ENCODE measurements around the gene C10orf90. TPM values are rescaled to one million over a fixed set of nuclear protein-coding genes. Genes with fewer than 3 reads are reported as not detected.

C10orf90 gene
- polyA plus RNA-seq, 5 donors = 13.0 to 29.3 (median 16.3) TPM

- no peak for DNase-seq
Observed at GRCh38 chr10:126638542-126638941, 32.0 kb downstream of the C10orf90 start.

- no peak for DNase-seq
Observed at GRCh38 chr10:126637501-126637900, 33.0 kb downstream of the C10orf90 start.

- no peak for DNase-seq
Observed at GRCh38 chr10:126634911-126635310, 35.6 kb downstream of the C10orf90 start.

GRCh38 chr10:126634347-126634746 lies 36.1 kb downstream of the C10orf90 start:
- DNase-seq = no peak

GRCh38 chr10:126632705-126633104 lies 37.8 kb downstream of the C10orf90 start:
- no peak for DNase-seq

GRCh38 chr10:126629925-126630624 lies 40.4 kb downstream of the C10orf90 start:
- DNase-seq = no peak

GRCh38 chr10:126628746-126629145 lies 41.7 kb downstream of the C10orf90 start:
- DNase-seq = no peak

- DNase-seq = no peak
Observed at GRCh38 chr10:126621846-126622245, 48.6 kb downstream of the C10orf90 start.

- DNase-seq = no peak
Observed at GRCh38 chr10:126618466-126618865, 52.0 kb downstream of the C10orf90 start.

GRCh38 chr10:126617733-126618132 lies 52.8 kb downstream of the C10orf90 start:
- DNase-seq = no peak

GRCh38 chr10:126617208-126617607 lies 53.3 kb downstream of the C10orf90 start:
- DNase-seq = no peak

- DNase-seq = no peak
Observed at GRCh38 chr10:126616737-126617136, 53.8 kb downstream of the C10orf90 start.

GRCh38 chr10:126611303-126611702 lies 59.2 kb downstream of the C10orf90 start:
- peak in 1 of 2 donors; percentile 31 for DNase-seq

GRCh38 chr10:126609566-126609965 lies 60.9 kb downstream of the C10orf90 start:
- DNase-seq = no peak

- DNase-seq = no peak
Observed at GRCh38 chr10:126599949-126600682, 70.4 kb downstream of the C10orf90 start.

GRCh38 chr10:126598009-126598408 lies 72.5 kb downstream of the C10orf90 start:
- DNase-seq = no peak

- DNase-seq = no peak
Observed at GRCh38 chr10:126597211-126597610, 73.3 kb downstream of the C10orf90 start.

- DNase-seq = no peak
Observed at GRCh38 chr10:126596472-126597016, 73.9 kb downstream of the C10orf90 start.

GRCh38 chr10:126595160-126595559 lies 75.3 kb downstream of the C10orf90 start:
- DNase-seq = no peak

- no peak for DNase-seq
Observed at GRCh38 chr10:126593968-126594701, 76.4 kb downstream of the C10orf90 start.

- no peak for DNase-seq
Observed at GRCh38 chr10:126592901-126593300, 77.6 kb downstream of the C10orf90 start.

- DNase-seq = no peak
Observed at GRCh38 chr10:126588024-126588423, 82.5 kb downstream of the C10orf90 start.

Measured in right lung (tissue), 5 donors.